HG03469 (cell line): ENCODE data around the gene PGC.

Experiments used
- ATAC-seq: cut with Tn5 transposase; IDR thresholded peaks from one replicate; pipeline ENCODE4 v1.9.1; 2021; ENCODE audit warnings: mild to moderate bottlenecking, moderate library complexity, moderate number of reproducible peaks; ENCODE audit not compliant: unreplicated experiment

The PGC gene

GRCh38 chr6:41732591-41733359, 14.4 kb downstream of the PGC start:
- peak; percentile 21 for ATAC-seq

GRCh38 chr6:41732149-41732548, 15.0 kb downstream of the PGC start:
- ATAC-seq, result no peak

- ATAC-seq, result no peak
Observed at GRCh38 chr6:41731561-41732086, 15.6 kb downstream of the PGC start.

GRCh38 chr6:41730531-41731436, 16.4 kb downstream of the PGC start:
- ATAC-seq, result no peak

- no peak for ATAC-seq
Observed at GRCh38 chr6:41729624-41730023, 17.6 kb downstream of the PGC start.

- no peak for ATAC-seq
Observed at GRCh38 chr6:41728954-41729353, 18.2 kb downstream of the PGC start.

- no peak for ATAC-seq
Observed at GRCh38 chr6:41728073-41728936, 18.9 kb downstream of the PGC start.

- ATAC-seq, result no peak
Observed at GRCh38 chr6:41727705-41728072, 19.5 kb downstream of the PGC start.

GRCh38 chr6:41726876-41727275, 20.3 kb downstream of the PGC start:
- no peak for ATAC-seq

GRCh38 chr6:41724586-41725501, 22.4 kb downstream of the PGC start:
- ATAC-seq, result no peak

GRCh38 chr6:41724228-41724580, 23.0 kb downstream of the PGC start:
- no peak for ATAC-seq

GRCh38 chr6:41723530-41724227, 23.5 kb downstream of the PGC start:
- ATAC-seq, result peak; percentile 37

GRCh38 chr6:41722969-41723529, 24.1 kb downstream of the PGC start:
- no peak for ATAC-seq

GRCh38 chr6:41721414-41721813, 25.8 kb downstream of the PGC start:
- no peak for ATAC-seq

GRCh38 chr6:41720783-41721182, 26.4 kb downstream of the PGC start:
- ATAC-seq, result no peak

- ATAC-seq, result no peak
Observed at GRCh38 chr6:41720262-41720620, 27.0 kb downstream of the PGC start.

GRCh38 chr6:41719436-41720261, 27.5 kb downstream of the PGC start:
- no peak for ATAC-seq

- no peak for ATAC-seq
Observed at GRCh38 chr6:41718828-41719227, 28.4 kb downstream of the PGC start.
